HL-60/S4 (cell line): Measurements from ENCODE around the gene STAT3.
"Not testable (repeated sequence)": the region's sequence is repeated elsewhere in the genome, so short reads cannot be mapped to it uniquely, and the experiment has no call there.

ENCODE experiments used
- in situ Hi-C: fragments of 300-500 bp; cut with MboI; formaldehyde crosslinking; loops from 2 replicates; pipeline ENCODE4 v1.14.3; 2022; ENCODE audit warnings: low sequenced_read_pairs

Gene STAT3

DNA sequence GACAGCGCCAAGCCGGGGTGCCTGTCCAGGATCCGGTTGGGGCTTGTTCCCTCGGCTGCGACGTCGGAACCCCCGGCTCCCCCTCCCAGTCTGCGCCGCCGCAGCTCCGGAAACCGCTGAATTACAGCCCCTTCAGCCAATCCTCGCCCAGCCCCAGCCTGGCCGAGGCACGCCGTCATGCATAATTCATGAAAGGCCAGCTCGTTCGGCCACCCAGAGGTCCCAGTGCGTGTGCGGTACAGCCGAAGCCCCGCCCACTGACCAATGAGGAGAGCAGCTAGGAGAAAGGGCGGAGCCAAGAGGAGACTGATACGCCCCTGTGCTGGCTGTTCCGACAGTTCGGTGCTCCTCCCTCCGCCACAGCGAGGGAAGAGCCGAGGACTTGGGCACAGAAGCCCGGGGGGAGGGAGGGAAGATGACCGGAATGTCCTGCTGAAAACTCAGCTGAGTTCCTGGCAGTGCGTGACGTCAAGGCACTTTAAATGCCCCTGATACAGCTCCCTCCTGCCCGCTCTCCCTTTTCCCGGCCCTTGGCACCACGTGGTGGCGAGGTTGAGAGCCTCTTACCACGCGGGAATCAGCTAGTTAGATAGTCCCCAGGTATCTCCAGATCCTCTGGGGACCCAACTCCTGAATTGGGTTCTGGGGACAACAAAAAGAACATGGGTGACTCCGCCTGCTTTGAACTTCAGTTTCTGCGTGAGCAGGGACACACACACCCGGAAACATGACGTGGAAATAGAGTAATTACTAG is at the start of gene STAT3:
Gene STAT3 (minus strand): TSS at position 62 of the 754 bp plus-strand sequence. CDS start 39,926 bp downstream, outside the sequence.
- in situ Hi-C loops = no loop called here

DNA sequence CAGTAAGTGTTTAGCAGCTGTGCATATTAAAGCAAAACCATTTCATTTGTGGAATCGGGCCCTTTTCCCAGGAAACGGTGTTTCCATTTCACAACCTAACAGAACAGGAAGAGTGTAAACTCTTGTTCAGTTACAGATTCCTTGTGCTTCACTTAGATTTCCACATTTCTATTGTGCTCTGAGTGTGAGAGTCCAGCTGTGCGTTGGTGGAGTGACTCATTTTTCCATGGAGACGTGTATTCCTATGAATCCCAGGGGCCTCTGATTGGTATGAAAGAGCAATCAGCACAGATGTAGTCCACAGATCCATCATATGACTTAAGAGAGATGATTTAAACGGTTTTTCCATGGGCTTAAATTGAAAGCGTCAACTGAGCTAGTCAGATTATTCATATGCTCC is 48.1 kb upstream of the STAT3 start:
- in situ Hi-C loops = no loop called here

GRCh38 chr17:42431758-42432161 is 43.5 kb upstream of the STAT3 start:
- in situ Hi-C loops = no loop called here

GRCh38 chr17:42429726-42430447 is 41.6 kb upstream of the STAT3 start:
- in situ Hi-C loops = no loop called here

- in situ Hi-C loops = no loop called here
Measured at GRCh38 chr17:42428141-42428944, 40.1 kb upstream of the STAT3 start.

DNA sequence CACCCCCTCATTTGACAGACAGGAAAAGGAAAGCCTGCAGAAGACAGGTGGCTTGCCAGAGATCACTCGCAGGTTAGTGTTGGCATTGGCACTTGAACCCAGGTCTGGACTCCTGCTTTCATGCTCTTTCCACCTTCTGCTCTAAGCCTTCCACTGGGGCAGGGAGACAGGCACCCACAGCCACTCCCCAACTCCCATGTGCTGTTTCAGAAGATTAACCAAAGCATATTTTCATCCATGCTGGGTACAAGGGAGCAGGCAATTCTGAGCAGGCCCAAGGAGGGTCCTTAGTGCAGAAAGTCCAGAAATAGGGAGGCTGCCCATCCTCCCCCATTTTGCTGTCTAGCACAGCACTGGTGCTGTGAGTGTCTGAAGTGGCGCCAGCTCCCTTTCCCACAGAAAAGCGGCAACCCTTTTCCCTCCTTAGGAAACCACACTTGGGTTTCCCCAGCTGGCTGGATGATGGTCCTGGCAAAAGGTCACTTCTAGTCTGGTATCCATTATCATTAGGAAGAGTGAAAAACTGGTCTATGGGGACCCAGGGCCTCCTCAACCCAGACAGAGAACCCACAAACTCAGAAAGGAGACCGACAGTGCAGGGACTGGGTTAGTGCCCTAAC is 36.9 kb upstream of the STAT3 start:
- in situ Hi-C loops = no loop called here

- in situ Hi-C loops = no loop called here
Measured at GRCh38 chr17:42423766-42424165, 35.5 kb upstream of the STAT3 start.

GRCh38 chr17:42422958-42423712 is 34.9 kb upstream of the STAT3 start, which contains the start of gene CAVIN1:
TSS of gene CAVIN1 (minus strand) at chr17:42423256. CDS start at chr17:42423097, 159 bp downstream.
- in situ Hi-C loops = no loop called here

DNA sequence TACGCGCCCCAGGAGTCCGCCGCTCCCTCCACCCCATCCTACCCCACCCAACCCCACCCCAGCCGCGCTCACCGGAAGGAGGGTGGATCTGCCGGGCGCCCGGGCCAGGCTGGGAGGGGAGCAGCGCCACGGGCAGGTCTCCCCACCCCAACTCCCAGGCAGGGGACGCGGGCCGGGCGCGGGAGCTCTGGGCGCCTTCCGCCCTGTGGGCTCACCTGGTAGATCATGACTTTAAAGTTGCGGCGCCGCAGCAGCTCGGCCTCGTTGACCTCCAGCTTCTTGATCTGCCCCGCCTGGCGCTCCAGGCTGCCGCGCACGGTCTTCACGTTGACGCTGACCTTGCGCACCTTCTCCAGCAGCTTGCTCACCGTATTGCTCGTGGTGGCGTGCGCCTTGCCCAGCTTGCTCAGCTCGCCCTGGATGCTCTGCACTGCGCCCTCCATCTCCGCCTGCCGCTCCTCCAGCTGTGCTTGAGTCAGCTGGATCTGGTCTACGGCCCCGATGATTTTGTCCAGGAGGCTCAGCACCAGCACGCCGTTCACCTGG is 34.2 kb upstream of the STAT3 start:
- in situ Hi-C loops = no loop called here

DNA sequence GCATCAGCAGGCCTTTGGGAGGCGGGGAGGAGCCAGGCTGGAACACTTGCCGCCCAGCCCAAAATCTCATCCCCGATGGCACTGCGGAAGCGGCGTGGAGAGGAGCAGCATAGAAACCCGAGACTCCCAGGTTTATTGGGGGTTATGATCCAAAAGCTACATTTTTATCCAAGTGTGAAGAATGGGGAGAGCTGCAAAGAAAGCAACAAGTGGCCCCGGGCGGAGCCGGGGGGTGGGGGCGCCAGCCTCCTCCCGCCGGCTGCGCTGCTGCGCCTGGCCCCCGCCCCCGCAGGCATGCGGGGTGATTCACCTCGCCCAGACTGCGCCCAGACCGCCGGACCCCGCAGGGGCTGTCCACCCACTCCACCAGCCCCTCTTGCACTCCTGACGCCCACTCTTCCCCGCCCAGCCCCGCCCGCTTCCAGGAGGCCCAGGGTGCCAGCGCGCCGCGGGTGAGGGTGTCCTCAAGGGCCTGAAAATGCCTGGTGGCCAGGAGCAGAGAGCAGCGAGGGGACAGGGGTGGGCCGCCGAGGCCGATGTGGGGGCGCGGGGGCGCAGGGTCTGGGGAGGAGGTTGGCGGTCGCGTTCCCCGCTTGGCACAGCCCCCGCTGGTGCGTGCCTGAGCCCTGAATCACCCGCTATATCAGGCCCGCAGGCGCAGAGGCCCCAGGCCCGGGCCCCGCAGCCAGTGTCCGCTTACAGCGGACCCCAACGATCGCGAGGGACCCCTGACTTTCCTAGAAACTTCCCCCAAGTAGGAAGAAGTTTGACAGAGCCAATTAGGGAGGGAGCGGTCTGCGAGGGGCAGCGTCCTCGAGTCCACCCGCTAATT is 33.5 kb upstream of the STAT3 start:
- in situ Hi-C loops = no loop called here

- in situ Hi-C loops = no loop called here
Measured at GRCh38 chr17:42421136-42421506, 32.9 kb upstream of the STAT3 start.

GRCh38 chr17:42417981-42418380 is 29.7 kb upstream of the STAT3 start:
- in situ Hi-C loops = not testable (repeated sequence)

GRCh38 chr17:42414704-42415409 is 26.6 kb upstream of the STAT3 start:
- in situ Hi-C loops = no loop called here

- in situ Hi-C loops = no loop called here
Measured at GRCh38 chr17:42413464-42414040, 25.3 kb upstream of the STAT3 start.

GRCh38 chr17:42411905-42412679 is 23.9 kb upstream of the STAT3 start:
- in situ Hi-C loops = no loop called here

DNA sequence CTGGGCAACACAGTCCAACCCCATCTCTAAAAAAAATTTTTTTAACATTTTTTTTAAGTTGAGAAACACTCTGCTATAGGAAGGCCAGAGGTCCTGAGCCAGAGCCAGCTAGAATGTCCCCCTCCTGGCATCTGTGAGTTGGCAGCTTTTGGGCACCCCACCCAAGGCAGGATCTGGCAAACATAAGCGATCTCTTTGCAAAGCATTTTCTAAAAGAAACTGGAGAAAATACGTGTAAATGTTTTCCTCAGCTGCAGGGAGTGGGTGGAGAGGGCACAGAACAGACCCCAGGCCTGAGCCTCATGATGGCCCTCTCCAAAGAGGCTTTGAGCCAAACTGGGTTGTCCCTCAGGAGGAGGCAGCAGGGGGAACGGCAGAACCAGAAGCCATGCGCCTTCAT is 23.1 kb upstream of the STAT3 start:
- in situ Hi-C loops = no loop called here

- in situ Hi-C loops = no loop called here
Measured at GRCh38 chr17:42410319-42410685, 22.1 kb upstream of the STAT3 start.
